GM12892 (cell line): ENCODE measurements around the gene ATP5F1D. TPM values are rescaled to one million over a fixed set of nuclear protein-coding genes. Genes with fewer than 3 reads are reported as not detected.
"Not testable (repeated sequence)": the region's sequence is repeated elsewhere in the genome, so short reads cannot be mapped to it uniquely, and the experiment has no call there.

Experiments used
- DNase-seq: peaks from one replicate; pipeline ENCODE4 v3.0.0; 2011; ENCODE audit not compliant: insufficient read length
- FAIRE-seq: peaks from 2 replicates; lab custom pipeline; 2011; peaks lifted over from hg19 to GRCh38; lab: Jason Lieb, UNC
- POLR2A ChIP-seq: IDR thresholded peaks from 2 replicates; pipeline ENCODE4 v1.6.1; 2011; ENCODE audit warnings: low read depth, low read length, control low read depth
- POLR2AphosphoS5 ChIP-seq: IDR thresholded peaks from 2 replicates; pipeline ENCODE4 v1.6.1; 2011; ENCODE audit warnings: low read depth, low read length, control low read depth
- TAF1 ChIP-seq: IDR thresholded peaks from 2 replicates; pipeline ENCODE4 v1.6.1; 2011; ENCODE audit warnings: low read depth, mild to moderate bottlenecking, control low read depth, low read length, borderline replicate concordance
- polyA plus RNA-seq: library from polyadenylated mRNA; unstranded; fragments of >200 nt; gene quantifications from one replicate; pipeline ENCODE4 v1.2.1, GENCODE V29; 2012; ENCODE audit warnings: missing spikeins, inconsistent platforms; ENCODE audit not compliant: missing spikeins

The ATP5F1D gene
- polyA plus RNA-seq = 63.3 TPM

DNA sequence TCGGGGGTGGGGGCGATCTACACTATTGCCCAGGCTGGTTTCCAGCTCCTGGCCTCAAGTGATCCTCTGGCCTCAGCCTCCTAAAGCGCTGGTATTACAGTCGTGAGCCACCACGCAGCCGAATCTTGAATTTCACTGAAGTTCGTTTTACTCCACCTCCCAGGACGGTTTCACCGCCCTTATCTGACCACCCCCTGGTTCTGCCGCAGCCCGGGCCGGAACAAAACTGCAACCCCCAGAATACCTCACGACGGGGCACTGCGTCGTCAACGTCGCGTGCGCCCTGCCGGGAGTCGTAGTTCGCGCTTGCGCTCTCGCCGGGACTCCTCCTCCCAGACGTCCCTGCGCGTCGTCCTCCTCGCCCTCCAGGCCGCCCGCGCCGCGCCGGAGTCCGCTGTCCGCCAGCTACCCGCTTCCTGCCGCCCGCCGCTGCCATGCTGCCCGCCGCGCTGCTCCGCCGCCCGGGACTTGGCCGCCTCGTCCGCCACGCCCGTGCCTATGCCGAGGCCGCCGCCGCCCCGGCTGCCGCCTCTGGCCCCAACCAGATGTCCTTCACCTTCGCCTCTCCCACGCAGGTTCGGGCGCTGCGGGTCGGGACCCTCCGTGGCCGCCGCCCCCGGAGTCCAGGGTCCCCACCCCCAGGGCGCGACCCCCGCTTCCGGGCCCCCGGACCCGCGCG, at the start of gene ATP5F1D:
Gene ATP5F1D, plus strand, starts transcription at position 335 of the 679 bp plus-strand sequence. Its CDS starts 100 bp downstream, at position 435.
- TF ChIP-seq POLR2A = peak; percentile 48; the same call in 1 of the 2 replicates
- no peak for TF ChIP-seq POLR2AphosphoS5
- DNase-seq (peak; percentile 99), FAIRE-seq (peak; percentile 100)

DNA sequence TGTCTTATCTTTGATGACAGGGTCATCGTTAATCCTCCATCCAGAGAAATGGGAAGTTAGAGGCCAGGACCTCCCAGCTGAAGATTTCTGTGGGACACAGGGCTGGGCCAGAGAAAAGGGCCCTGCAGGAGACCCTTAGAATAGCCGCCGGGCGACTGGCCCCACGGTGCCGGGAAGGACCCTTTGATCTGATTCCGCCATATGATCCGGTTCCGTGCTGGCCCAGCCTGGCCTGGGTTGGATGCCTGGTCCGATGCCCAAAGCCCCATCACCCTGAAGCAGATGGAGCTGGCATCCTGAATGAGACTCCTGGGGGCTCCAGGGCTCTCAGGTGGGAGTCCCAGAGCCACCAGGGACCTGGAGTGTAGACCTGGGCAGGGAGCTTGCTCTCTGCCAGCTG, 42.0 kb upstream of the ATP5F1D start:
- DNase-seq (no peak), FAIRE-seq (no peak)
- TF ChIP-seq POLR2AphosphoS5 (no peak), POLR2A (no peak), TAF1 (no peak)

DNA sequence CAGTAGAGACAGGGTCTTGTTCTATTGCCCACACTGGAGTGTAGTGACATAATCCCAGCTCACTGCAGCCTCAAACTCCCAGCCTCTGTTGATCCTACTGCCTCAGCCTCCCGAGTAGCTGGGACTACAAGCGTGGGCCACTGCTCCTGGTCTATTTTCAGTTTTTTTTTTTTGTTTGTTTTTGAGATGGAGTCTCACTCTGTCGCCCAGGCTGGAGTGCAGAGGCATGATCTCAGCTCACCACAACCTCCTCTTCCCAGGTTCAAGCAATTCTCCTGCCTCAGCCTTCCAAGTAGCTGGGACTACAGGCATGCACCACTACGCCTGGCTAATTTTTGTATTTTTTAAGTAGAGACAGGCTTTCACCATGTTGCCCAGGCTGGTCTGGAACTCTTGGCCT, 40.9 kb upstream of the ATP5F1D start:
- not testable (repeated sequence) for DNase-seq, FAIRE-seq

DNA sequence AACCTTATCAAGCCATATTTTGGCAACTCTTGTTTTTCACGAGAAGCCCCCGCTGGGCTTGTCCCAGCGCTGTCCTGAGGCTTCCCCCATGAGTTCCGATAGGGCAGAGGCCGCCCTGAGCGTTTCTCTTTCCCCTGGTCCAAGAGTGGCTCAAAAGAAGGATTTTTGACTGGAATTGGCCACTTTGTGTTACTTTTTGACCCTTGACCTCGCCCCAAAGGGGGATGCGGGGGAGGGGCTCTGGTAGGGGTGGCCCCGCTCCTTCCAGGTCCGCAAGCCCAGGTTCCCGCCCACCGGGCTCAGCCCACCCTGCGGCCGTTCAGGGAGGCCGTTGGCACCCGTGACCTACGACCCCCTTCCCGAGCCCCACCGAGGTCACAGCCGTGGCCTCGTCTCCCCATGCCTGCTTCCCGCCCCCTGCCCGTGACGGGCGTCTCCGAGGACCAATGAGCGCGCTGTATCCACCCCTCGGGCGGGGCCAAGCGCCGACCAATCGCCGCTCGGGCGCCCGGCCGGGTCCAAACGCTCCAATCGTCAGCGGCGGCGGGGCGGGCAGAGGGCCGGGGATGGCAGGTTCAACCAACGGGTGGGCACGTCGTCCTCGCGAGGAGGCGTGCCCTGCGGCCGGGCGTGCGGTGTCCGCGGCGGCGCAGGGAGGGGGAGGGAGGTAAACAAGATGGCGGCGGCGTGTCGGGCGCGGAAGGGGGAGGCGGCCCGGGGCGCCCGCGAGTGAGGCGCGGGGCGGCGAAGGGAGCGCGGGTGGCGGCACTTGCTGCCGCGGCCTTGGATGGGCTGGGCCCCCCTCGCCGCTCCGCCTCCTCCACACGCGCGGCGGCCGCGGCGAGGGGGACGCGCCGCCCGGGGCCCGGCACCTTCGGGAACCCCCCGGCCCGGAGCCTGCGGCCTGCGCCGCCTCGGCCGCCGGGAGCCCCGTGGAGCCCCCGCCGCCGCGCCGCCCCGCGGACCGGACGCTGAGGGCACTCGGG, 36.1 kb upstream of the ATP5F1D start, which contains the start of gene STK11:
Gene STK11, plus strand, starts transcription at position 665 of the 986 bp plus-strand sequence. CDS start 1,136 bp downstream, outside the sequence.
- TF ChIP-seq TAF1 = peak; percentile 89
- TF ChIP-seq POLR2A = peak; percentile 74; the same call in 1 of the 2 replicates
- TF ChIP-seq POLR2AphosphoS5 = no peak
- DNase-seq (peak; percentile 100), FAIRE-seq (peak; percentile 99)

DNA sequence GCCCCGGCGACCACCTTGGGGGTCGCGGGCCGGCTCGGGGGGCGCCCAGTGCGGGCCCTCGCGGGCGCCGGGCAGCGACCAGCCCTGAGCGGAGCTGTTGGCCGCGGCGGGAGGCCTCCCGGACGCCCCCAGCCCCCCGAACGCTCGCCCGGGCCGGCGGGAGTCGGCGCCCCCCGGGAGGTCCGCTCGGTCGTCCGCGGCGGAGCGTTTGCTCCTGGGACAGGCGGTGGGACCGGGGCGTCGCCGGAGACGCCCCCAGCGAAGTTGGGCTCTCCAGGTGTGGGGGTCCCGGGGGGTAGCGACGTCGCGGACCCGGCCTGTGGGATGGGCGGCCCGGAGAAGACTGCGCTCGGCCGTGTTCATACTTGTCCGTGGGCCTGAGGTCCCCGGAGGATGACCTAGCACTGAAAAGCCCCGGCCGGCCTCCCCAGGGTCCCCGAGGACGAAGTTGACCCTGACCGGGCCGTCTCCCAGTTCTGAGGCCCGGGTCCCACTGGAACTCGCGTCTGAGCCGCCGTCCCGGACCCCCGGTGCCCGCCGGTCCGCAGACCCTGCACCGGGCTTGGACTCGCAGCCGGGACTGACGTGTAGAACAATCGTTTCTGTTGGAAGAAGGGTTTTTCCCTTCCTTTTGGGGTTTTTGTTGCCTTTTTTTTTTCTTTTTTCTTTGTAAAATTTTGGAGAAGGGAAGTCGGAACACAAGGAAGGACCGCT, 35.2 kb upstream of the ATP5F1D start:
- no peak; the same call in 1 of the 2 replicates for TF ChIP-seq POLR2AphosphoS5
- TF ChIP-seq POLR2A = no peak
- TF ChIP-seq TAF1 = no peak
- no peak for FAIRE-seq

DNA sequence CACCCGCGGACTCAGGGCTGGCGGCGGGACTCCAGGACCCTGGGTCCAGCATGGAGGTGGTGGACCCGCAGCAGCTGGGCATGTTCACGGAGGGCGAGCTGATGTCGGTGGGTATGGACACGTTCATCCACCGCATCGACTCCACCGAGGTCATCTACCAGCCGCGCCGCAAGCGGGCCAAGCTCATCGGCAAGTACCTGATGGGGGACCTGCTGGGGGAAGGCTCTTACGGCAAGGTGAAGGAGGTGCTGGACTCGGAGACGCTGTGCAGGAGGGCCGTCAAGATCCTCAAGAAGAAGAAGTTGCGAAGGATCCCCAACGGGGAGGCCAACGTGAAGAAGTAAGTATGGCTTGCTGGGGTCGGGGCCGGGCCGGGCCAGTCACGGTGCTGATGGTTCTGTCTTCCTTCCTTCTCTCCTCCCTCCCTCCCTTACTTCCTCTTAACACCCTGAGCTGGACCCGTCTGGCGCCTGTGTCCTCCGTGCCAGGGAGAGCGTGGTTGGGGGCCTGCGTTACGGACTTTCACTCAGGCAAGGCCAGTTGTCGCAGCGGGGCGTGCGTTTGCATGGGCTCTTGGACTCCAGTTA, 34.6 kb upstream of the ATP5F1D start:
- DNase-seq (no peak), FAIRE-seq (peak; percentile 72)
- TF ChIP-seq POLR2A (no peak), POLR2AphosphoS5 (no peak), TAF1 (no peak)

More for the DNA sequence above, 35.2 kb upstream of the ATP5F1D start:
- no peak for DNase-seq

DNA sequence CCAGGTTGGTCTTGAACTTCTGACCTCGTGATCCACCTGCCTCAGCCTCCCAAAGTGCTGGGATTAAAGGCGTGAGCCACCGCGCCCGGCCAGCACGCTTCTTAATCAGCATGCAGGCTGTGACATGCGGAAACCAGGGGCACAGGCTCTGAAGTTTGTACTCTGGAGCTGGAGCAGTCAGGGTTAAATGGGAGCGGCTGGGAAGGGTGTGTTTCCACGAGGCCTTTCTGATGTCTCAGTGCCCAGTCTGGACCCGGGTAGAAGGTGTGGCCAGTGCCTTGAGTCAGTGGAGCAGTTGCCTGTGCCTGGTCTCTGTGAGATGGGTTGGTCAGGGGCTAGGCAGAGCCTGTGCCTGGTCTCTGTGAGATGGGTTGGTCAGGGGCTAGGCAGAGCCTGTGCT, 32.7 kb upstream of the ATP5F1D start:
- FAIRE-seq, DNase-seq: not testable (repeated sequence)

DNA sequence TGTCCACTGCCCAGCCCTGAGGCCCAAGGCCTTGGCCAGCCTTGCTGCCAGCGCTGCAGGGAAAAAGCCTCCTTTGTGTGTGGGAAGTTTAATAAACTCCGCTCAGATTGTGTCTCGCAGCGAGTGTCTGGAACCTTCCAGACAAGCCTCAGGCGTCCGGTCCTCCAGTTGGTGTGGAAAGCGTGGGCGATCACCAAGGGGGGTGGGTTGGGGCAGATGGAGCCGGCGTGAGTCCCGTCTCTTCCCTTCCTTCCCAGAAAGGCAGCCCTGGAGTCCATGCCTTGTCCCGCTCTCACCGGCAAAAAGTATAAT, 31.4 kb upstream of the ATP5F1D start:
- TF ChIP-seq POLR2AphosphoS5 (no peak), POLR2A (no peak), TAF1 (no peak)
- FAIRE-seq (no peak), DNase-seq (no peak)

DNA sequence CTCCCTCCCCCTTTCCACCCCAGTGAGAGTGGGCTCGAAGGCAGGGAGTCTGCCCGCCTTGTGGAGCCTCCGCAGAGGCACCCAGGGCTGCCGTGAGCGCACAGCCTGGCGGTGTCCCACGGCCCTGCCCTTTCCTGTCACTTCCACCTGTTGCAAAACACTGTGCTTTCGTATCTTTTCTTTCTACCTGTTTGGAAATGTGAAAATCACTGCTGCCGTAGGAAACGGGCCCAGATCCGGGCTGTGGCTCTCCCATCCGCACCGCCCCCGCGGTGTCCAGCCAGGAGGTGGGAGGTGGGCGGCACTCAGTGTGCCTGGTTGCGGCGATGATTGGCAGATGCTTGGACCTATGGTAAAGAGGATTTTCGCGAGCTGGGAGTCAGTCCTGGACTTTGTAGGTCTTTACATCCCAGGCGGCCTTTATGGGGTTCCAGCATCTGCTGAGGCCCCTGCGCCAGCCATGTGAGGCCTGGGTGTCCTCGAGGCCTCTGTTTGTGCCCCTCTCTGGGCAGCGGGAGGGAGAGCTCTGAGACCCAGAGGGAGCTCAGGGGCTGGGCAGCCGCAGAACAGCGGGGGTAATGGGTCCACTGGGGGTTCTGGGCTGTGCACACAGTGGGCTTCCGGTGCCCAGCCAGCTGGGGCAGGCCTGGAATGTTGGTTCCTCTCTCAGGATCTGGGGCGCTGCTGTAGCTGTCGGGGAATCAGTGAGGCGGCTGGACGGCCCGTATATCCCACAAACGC, 29.9 kb upstream of the ATP5F1D start:
- FAIRE-seq = no peak
- TF ChIP-seq TAF1 (no peak), POLR2A (no peak), POLR2AphosphoS5 (no peak)
- DNase-seq = no peak

DNA sequence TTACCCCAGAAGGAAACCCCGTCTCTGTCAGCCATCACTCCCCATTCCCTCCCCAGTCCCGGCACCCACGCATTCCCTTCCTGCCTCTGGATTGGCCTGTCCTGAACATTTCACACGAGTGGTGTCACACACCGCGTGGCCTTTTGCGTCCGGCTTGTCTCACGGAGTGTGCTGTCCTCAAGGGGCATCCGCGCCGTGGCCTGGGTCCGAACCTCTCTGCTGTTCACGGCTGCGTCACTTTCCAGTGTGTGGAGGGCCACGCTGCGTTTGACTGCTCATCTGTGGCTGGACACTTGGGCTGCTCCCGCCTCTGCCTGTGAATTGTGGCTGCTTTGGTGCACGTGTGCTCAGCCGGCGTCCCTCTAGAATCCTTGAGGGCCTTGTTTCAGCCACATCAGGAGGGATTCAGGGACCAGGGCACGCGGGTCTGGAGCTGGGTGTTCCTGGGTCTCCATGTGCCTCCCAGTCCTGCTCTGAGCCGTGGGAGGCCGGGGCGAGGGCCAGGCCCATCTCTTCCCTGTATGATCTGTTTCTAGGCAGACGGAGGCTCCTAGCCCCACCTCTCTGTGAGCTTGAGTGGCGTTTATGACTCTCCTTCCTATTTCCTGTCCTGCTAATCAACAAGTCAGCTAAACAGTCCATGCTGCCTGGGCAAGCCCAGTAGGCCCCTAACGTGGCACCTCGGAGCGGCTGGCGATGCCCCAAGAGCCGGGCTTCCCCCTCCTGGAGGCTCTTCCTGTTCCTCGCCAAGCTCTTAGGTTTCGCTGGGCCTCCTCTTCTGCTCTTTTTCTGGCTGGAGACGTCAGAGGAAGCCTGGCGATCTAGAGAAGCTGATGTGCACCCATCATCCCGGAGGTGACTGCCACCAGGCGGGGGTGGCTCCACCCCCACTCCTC, 27.9 kb upstream of the ATP5F1D start:
- peak; percentile 76 for FAIRE-seq

More for the DNA sequence above, 27.9 kb upstream of the ATP5F1D start:
- no peak for DNase-seq
- TF ChIP-seq POLR2A (no peak), TAF1 (no peak), POLR2AphosphoS5 (no peak)
